NB4 (cell line): ENCODE results near the gene RAB5B.

ENCODE experiments used
- POLR2A ChIP-seq: IDR thresholded peaks from 2 replicates; pipeline ENCODE4 v1.6.1; 2011; ENCODE audit warnings: mild to moderate bottlenecking; ENCODE audit not compliant: insufficient read length; ENCODE audit errors: extremely low read depth
- TF ChIP-seq, protein P1 (sequence below): IDR thresholded peaks from one replicate; pipeline ENCODE4 v1.5.1; 2012; ENCODE audit warnings: low read depth, low read length

DNA sequence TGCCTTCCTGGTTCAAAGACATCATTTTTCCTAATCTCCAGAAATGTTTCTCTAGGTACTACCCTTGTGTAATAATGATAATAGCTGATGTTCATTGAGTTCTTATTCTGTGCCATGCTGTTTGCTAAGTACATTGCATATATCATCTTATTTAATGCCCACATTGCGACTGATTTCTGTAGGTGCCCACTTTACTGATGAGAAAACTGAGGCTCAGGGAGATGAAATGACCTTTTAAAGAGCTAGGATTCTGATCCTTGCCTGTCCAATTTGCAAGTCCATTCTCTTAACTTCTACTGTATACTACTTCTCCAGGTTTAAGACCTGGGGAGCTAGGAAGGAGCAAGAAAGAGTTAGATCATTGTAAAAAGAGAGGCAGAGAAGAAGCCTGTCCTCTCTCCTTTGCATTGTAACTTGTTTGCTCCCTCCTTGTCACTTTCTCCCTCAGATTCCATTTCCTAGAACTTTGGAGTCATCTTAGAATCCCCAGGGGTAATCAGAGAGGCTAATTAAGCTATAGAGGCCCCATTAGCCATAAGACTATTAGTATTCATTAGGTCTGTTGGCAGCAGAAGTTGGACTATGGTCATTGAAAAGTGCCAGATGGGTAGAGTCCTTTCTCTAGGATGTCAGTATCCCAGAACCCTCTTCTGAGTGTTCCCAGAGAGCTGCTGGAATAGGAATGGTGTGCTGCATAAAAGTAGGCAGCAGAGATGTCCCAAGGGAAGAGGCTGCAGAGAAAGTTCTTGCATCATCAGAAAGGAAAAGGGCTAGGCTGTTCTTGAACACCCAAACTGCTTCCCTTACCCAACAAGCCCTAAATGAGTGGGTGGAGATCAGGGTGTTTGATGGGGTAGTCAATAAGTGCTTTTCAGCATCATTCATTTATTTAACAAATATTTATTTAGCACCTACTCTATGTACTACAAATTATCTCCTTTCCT lies 39.8 kb upstream of the RAB5B start:
- TF ChIP-seq, protein P1, sequence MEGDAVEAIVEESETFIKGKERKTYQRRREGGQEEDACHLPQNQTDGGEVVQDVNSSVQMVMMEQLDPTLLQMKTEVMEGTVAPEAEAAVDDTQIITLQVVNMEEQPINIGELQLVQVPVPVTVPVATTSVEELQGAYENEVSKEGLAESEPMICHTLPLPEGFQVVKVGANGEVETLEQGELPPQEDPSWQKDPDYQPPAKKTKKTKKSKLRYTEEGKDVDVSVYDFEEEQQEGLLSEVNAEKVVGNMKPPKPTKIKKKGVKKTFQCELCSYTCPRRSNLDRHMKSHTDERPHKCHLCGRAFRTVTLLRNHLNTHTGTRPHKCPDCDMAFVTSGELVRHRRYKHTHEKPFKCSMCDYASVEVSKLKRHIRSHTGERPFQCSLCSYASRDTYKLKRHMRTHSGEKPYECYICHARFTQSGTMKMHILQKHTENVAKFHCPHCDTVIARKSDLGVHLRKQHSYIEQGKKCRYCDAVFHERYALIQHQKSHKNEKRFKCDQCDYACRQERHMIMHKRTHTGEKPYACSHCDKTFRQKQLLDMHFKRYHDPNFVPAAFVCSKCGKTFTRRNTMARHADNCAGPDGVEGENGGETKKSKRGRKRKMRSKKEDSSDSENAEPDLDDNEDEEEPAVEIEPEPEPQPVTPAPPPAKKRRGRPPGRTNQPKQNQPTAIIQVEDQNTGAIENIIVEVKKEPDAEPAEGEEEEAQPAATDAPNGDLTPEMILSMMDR, result no peak
- TF ChIP-seq POLR2A, result no peak
